CMK (cell line): ENCODE measurements around the gene ACSM3.
"Not testable (repeated sequence)": the region's sequence is repeated elsewhere in the genome, so short reads cannot be mapped to it uniquely, and the experiment has no call there.

Source experiments
- DNase-seq: peaks from one replicate; pipeline ENCODE4 v3.0.0-alpha.2; 2010; ENCODE audit warnings: low read depth

ACSM3 gene

GRCh38 chr16:20763461-20764232 lies at the start of gene ACSM3:
ACSM3 (plus strand) TSS chr16:20764014; CDS start chr16:20770035, 6,021 bp downstream.
- DNase-seq = peak; percentile 76

- not testable (repeated sequence) for DNase-seq
Observed at GRCh38 chr16:20717718-20718117, 46.1 kb upstream of the ACSM3 start.

- no peak for DNase-seq
Observed at GRCh38 chr16:20720251-20720650, 43.6 kb upstream of the ACSM3 start.

GRCh38 chr16:20726661-20727060 lies 37.2 kb upstream of the ACSM3 start:
- DNase-seq = no peak

- no peak for DNase-seq
Observed at GRCh38 chr16:20727181-20727580, 36.6 kb upstream of the ACSM3 start.

- DNase-seq = no peak
Observed at GRCh38 chr16:20729141-20729540, 34.7 kb upstream of the ACSM3 start.

GRCh38 chr16:20734056-20734455 lies 29.8 kb upstream of the ACSM3 start:
- DNase-seq = no peak

- DNase-seq = no peak
Observed at GRCh38 chr16:20734782-20735181, 29.0 kb upstream of the ACSM3 start.

GRCh38 chr16:20735490-20735889 lies 28.3 kb upstream of the ACSM3 start:
- no peak for DNase-seq

GRCh38 chr16:20740007-20740883 lies 23.6 kb upstream of the ACSM3 start:
- no peak for DNase-seq

GRCh38 chr16:20740901-20741521 lies 22.8 kb upstream of the ACSM3 start:
- DNase-seq = peak; percentile 68

- peak; percentile 87 for DNase-seq
Observed at GRCh38 chr16:20741554-20742285, 22.1 kb upstream of the ACSM3 start, which contains the start of gene THUMPD1. THUMPD1 (minus strand) TSS chr16:20741818; CDS start chr16:20741739, 79 bp downstream.

GRCh38 chr16:20743591-20743990 lies 20.2 kb upstream of the ACSM3 start:
- no peak for DNase-seq

GRCh38 chr16:20744922-20745440 lies 18.8 kb upstream of the ACSM3 start:
- peak; percentile 58 for DNase-seq

GRCh38 chr16:20746461-20746860 lies 17.4 kb upstream of the ACSM3 start:
- no peak for DNase-seq

- DNase-seq = peak; percentile 72
Observed at GRCh38 chr16:20747030-20747816, 16.6 kb upstream of the ACSM3 start.

- DNase-seq = no peak
Observed at GRCh38 chr16:20749474-20749873, 14.3 kb upstream of the ACSM3 start.

- DNase-seq = no peak
Observed at GRCh38 chr16:20750558-20750957, 13.3 kb upstream of the ACSM3 start.

GRCh38 chr16:20753727-20754126 lies 10.1 kb upstream of the ACSM3 start:
- no peak for DNase-seq

- DNase-seq = no peak
Observed at GRCh38 chr16:20755238-20755637, 8.6 kb upstream of the ACSM3 start.

- not testable (repeated sequence) for DNase-seq
Observed at GRCh38 chr16:20755799-20756198, 8.0 kb upstream of the ACSM3 start.
